ENCODE data around the gene RNF212.

- TF ChIP-seq POLR2A (IDR thresholded peaks at IDR 0.05): no peak
- TF ChIP-seq, protein P1, sequence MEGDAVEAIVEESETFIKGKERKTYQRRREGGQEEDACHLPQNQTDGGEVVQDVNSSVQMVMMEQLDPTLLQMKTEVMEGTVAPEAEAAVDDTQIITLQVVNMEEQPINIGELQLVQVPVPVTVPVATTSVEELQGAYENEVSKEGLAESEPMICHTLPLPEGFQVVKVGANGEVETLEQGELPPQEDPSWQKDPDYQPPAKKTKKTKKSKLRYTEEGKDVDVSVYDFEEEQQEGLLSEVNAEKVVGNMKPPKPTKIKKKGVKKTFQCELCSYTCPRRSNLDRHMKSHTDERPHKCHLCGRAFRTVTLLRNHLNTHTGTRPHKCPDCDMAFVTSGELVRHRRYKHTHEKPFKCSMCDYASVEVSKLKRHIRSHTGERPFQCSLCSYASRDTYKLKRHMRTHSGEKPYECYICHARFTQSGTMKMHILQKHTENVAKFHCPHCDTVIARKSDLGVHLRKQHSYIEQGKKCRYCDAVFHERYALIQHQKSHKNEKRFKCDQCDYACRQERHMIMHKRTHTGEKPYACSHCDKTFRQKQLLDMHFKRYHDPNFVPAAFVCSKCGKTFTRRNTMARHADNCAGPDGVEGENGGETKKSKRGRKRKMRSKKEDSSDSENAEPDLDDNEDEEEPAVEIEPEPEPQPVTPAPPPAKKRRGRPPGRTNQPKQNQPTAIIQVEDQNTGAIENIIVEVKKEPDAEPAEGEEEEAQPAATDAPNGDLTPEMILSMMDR (IDR thresholded peaks at IDR 0.05): no peak
- TF ChIP-seq EP300 (IDR thresholded peaks at IDR 0.05): no peak
Observed at GRCh38 chr4:1137850-1138249, 24.5 kb upstream of the RNF212 start.

Measured in upper lobe of left lung (tissue), 4 donors.